GM10266 (cell line): ENCODE measurements around the gene NELL2.

Experiments used
- DNase-seq: peaks from one replicate; pipeline ENCODE4 v3.0.0; 2012; ENCODE audit errors: extremely low spot score
- TF ChIP-seq, protein P1 (sequence below): IDR thresholded peaks from 2 replicates; pipeline ENCODE4 v1.5.1; 2012; ENCODE audit warnings: mild to moderate bottlenecking, low read depth; ENCODE audit not compliant: control insufficient read depth, insufficient read depth; ENCODE audit errors: missing control alignments

The NELL2 gene

DNA sequence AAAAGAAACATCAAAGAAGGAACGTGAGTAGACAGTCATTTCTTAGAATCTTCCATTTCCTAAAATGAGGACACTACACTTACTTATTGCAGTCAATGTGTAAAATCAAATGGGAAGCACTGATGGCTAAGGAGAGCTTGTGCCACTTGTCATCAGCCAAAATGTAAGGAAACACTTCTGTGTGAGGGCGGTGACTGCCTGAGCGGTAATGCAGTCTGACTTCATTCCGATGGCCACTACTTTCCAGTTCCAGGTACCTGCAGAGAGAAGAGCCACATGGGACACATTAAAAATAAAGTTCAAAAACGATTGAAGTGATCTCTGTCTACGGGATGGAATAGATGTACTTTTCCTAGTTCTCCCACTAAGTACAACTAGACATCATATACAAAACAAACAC, 96.3 kb downstream of the NELL2 start:
- DNase-seq: no peak
- TF ChIP-seq, protein P1, sequence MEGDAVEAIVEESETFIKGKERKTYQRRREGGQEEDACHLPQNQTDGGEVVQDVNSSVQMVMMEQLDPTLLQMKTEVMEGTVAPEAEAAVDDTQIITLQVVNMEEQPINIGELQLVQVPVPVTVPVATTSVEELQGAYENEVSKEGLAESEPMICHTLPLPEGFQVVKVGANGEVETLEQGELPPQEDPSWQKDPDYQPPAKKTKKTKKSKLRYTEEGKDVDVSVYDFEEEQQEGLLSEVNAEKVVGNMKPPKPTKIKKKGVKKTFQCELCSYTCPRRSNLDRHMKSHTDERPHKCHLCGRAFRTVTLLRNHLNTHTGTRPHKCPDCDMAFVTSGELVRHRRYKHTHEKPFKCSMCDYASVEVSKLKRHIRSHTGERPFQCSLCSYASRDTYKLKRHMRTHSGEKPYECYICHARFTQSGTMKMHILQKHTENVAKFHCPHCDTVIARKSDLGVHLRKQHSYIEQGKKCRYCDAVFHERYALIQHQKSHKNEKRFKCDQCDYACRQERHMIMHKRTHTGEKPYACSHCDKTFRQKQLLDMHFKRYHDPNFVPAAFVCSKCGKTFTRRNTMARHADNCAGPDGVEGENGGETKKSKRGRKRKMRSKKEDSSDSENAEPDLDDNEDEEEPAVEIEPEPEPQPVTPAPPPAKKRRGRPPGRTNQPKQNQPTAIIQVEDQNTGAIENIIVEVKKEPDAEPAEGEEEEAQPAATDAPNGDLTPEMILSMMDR: no peak

DNA sequence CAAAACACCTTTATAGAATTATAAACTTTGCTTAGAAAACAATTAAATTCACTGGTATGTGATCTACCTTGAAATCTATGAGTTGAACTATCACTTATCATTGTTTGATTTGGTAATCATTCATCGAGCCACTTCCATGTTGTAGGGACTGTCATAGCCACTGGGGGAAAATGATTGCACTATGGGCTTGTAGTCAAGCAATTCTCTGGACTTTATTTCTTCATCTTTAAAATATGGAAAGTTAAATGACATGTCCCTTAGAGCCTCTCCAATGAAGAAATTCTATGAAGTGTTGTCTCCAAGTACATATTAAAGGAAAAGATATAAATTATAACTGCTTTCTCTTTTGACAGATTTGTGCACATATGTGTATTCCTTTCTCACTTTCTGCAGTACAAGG, 97.3 kb downstream of the NELL2 start:
- no peak for DNase-seq
- TF ChIP-seq, protein P1: no peak

DNA sequence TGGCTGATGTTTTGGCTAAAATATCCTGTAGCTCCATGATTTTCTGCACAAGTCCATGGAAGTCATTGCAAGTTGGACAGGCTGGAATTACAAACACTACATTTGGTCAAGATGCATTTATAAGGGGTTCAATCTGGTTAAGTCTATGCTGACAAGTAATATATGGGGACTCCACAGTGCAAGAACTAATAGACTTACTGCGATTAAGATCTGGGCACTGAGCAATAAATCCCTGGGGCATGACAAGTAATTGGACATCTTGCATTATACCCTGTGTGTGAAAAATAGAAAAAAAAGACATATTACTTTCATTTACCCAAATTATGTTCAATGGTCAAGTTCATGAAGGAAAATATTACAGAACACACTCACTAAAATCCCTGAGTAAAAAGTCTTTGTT, 99.1 kb downstream of the NELL2 start:
- DNase-seq: no peak

DNA sequence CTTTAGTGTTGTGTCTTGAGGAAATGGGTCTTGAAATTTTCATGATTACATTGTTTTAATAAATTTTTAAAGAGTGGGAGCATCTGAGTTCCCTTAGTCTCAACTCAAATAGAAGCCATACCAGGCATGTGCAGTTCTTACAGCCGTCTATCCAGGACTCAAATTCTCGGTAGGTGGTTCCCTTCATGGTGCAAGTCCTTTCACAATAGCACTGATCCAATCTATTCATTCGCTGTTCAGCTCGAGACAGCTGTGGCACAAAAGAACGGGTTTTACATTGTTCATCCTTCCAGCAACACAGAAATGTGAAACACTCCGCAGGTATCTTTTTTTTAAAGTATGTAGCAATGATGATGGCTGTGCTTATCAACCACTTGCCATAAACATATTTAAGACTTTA, 100.2 kb downstream of the NELL2 start:
- TF ChIP-seq, protein P1: no peak
- no peak for DNase-seq

More for the DNA sequence above, 99.1 kb downstream of the NELL2 start:
- TF ChIP-seq, protein P1: no peak

DNA sequence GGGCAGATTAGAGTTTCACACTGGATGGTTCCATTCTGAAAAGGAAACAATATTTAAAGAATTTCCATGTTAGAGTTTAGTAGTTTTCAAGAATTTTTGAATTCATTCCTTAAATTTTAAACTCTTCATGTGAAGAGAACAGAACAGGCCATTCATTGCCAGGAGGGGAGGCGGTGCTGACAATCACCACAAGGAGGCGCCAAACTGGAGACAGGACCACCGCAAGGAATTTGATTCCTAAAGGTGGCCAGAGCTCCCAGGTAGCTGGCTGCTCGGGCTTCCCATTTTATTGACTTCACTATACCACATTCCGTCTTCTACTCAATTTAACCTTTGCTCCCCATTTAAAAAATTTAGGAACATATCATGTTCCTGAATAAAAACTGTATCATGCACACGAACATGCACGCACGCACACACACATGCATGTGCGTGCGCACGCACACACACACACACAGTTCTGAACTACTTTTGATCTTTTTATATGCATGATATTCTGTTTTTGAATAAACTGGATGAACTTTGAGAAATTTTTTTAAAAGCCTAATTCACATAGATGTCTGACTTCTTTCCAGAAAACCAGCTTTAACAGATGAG, 101.2 kb downstream of the NELL2 start:
- DNase-seq: peak; percentile 16
- TF ChIP-seq, protein P1: peak; percentile 73

DNA sequence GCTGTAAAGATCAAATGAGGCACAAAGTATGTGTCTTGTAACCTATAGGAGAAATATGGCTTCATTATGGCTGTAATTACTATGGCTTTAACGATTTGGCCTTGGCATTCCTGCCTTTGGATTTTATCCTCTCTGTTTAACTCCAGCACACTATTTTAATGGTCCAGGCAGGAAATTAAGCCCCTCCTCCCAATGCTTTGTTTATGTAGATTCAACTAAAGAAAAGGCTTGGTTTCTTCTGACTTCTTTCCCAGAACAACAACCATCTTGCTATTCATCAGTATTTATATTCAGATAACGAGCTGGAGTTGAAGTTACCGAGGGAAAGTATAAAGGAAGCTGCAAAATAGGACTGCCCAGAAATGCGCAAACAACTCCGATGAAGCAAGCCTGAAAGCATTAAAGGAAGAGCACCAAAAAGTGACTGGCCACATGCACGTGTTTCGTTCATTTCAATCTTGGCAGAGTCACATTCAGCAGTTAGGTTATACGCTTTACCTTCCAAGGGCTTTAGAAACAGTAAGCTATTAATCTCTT, 104.6 kb downstream of the NELL2 start:
- DNase-seq: no peak
- TF ChIP-seq, protein P1: no peak

DNA sequence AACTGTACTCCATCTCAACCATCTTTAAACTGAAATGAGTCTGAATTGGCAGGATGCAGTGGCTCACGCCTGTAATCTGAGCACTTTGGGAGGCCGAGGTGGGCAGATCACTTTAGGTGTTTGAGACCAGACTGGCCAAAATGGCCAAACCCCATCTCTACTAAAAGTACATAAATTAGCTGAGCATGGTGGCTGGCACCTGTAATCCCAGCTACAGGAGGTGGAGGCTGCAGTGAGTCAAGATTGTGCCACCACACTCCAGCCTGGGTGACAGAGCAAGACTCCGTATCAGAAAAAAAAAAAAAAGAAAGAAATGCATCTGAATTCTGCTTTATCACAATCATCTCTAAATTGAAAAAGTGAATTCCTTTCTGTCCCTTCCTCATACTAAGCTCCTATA, 110.3 kb downstream of the NELL2 start:
- DNase-seq: no peak
- TF ChIP-seq, protein P1: no peak
